NCI-H2171 treated with DMSO at 0.1 percent for 48 hours (cell line): ENCODE results near the gene VSNL1.

Experiments
- DNase-seq: peaks from one replicate; lab custom pipeline; 2025; lab: John Stamatoyannopoulos, UW

Gene VSNL1

DNA sequence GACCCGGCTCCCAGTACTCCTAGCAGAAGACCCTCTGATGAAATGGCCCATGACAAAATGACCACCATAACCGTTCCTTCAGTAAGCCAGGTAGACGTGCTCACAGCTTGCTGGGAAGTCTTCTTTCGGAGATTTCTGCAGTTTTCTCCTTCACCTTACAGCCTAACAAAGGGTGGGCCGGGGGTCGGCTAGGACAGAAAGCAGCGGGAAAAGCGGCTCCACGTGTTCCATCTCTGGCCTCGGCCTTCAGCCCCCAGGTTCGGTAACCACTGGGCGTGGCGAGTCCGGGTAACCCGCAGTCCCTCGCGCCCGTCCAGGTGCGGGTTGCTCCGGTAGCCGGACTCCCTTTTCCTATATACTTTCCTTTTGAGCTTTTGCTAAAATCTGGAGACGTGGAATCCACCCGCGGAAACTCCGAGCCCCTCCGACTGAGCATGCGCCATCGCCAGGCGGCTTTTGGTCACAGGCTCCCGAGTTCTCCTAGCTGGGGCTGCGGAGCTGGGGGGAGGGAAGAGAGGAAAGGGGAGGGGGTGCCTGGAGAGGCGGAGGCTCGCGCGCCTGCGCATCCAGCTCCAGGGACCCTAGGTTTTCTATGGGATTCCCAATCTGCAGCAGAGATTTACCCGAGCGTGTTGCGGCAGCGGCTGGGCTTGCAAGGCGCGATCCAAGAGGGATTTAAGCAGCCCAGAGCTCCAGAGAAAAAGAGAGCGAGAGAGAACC lies at the start of gene VSNL1:
Gene VSNL1, plus strand, starts transcription at position 604 of the 720 bp plus-strand sequence. CDS start 51,379 bp downstream, outside the sequence.
- DNase-seq, result peak; percentile 56

DNA sequence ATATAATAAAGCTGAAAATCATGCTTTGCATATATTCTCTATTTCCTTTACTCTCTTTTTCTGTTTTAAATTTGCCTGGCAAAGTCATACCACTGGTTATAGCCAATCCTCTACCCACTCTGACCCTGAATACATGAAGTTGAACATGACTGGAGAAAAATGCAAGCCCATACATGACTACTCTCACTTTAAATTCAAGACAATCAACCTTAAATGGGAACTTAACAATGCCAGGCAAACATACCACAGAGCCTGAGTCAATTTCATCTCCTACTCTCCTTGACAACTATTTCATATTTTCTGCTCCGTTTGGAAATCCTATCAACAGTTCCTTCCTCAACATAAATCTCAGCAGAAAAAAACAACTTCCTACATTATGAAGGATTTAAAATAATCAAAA lies 44.9 kb upstream of the VSNL1 start:
- DNase-seq, result no peak

DNA sequence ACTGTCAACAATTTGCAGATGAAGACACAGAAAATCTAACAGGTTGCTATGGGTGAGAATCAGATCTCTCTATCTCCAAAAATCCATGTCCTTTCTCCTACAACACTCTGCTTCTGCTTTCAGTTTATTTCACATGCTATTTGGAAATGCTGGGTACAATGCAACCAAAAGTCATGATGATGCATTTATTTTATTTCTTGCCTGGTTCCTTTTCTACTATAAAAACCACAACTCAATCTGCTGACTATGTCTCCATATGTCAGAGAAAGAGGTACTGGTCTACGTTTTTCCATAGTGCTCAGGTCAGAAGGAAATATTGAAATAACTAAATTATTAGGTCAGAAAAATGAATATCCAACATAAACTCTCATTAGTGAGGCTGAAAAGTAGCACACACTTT lies 42.8 kb upstream of the VSNL1 start:
- DNase-seq, result no peak

DNA sequence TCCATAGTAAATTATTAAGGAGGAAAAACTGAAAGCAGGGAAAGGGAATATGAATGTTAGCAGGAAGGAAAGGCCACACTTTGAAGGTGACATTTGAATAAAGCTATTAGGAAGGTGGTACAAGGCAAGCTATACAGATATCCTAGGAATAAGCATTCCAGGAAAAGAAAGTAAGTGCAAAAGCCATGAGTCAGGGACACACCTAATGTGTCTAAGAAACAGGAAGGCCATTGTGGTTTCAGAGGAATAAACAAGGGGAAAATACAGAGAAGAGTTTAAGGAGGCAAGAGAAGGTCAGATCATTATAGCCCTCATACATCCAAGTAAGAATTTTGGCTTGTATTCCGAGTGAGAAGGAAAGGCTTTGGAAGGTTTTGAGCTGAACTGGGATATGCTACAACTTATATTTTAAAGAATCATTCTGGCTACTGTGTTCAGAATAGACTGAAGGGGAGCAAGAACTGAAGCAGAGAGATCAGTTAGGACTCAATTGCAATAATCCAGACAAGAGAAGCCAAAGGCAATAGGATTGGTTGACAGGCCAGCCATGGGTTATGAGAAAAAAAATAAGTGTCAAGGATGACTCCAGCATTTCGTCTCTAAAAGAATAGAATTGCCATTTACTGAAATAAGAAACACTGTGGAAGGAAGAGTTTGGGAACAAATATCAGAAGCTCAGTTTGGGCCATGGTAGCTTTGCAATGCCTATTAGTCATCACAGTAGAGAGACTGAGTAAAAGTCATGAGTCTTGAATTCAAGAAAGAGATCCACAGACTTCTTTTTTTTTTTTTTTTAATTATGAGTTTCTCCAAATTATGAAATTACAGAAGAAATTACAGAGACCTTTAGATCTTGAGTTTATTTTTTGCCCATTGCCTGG lies 33.5 kb upstream of the VSNL1 start:
- DNase-seq, result no peak

DNA sequence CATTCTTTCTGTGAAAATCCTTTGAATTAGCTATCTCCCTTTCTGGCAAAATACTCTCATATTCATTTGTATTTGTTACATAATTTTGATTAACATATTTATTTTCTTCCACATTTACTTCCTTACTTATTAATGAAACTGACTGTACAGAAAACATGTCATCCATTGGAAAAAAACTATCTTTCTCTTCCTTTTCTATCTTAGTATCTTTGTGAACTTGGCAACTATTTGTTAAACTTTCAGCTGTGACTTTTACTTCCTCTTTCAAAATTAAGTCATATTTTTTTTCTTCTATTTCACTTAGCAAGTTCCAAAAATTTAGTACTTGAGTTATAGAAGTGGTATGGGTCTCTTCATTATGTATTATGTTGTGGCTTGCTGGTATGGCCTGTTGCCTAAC lies 24.8 kb upstream of the VSNL1 start:
- DNase-seq, result no peak

DNA sequence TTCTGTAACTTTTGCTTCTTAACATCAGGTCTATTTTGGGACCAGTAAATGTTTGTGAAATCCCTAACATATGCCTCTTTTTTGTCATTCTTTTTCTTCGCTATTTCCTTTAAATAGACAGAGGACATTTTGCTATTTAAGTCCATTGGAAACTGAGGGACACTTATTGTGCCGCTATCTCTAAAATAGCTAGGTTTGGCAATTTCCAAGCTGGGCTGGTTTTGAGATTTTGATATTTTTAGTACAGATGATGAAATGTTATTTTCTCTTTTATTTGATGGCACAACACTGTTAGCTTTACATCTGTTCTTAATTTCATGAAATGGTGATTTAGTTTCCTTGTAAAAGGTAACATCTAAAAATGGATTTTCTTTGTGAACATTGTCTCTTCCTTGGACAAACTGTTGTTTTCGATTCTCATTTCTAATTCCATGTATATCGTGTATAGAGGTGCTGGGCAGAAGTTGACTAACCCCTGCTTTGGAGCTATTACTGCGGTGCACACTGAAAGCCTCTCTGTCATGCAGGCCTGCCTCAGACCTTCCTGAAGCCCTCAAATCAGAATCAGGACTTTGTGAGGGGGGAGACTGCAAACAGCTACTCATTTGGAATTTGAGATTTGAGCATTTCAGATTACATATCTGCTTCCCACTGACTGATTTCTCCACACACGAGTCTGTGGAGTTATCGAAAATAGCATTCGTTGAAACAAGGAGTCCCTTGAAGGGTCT lies 22.9 kb upstream of the VSNL1 start:
- DNase-seq, result no peak

DNA sequence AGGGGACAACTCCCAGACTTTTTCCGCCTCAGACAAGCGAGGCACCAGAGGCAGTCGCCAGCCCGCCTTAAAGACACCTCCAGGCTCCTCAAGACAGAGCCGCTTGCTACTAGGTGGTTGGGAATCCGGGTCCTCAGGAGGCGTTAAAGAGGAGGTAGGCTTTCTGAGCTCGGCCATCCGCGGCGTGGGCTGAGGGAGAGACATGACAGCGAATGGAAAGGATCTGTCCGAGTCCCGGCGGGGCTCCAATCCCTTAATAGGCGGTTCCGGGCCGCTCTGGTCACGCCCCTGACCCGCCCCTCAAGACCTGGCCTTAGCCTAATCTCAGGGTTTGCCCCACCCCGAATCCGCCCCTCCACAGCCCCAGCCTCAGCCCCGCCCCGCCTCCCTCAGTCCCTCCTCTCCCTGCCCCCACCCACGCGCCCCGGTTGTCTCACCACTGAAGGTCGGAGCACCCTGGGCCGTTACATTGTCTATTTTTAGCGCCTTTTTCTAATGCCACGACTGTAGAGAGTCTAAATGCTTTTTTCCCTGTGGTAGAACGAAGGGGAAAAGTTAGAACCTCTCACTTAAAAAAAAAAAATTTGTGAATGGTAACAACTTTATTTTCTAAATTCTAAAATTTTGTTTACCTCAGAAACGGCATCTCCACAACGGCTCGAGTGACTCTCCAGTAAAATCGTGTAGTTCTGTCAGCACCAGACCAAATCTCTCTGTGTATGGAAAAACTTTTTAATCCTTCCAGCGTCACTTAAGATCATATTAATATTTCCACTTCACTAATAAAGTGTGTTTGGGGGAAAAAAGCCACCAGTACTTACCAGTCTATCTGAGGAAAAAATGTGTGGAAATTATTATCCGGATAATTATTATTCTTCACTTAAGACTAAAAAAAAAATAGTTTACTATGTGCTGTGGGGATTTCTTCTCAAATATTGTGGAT lies 22.0 kb upstream of the VSNL1 start, which contains the start of gene RAD51AP2:
Gene RAD51AP2, minus strand, starts transcription at position 229 of the 943 bp plus-strand sequence. Its CDS starts 25 bp downstream, at position 204.
- DNase-seq, result no peak

DNA sequence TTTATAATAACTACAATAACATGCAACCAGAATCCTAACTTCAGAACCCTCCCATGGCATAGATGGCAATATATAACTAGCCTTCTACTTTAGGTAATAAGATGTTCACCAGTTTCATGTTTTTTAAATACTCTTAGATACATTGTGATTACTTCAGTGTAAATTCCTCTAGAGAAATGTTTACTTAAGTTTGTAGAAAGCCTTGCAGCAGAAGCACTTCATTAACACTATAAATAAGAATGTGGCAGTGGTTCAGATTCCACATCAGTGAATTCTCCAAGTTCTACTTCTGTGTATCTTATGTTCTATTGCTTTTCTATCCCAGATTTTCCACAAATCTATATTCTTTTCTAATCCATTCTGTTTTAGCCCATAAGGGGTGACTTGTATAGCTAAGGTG lies 21.0 kb upstream of the VSNL1 start:
- DNase-seq, result no peak

DNA sequence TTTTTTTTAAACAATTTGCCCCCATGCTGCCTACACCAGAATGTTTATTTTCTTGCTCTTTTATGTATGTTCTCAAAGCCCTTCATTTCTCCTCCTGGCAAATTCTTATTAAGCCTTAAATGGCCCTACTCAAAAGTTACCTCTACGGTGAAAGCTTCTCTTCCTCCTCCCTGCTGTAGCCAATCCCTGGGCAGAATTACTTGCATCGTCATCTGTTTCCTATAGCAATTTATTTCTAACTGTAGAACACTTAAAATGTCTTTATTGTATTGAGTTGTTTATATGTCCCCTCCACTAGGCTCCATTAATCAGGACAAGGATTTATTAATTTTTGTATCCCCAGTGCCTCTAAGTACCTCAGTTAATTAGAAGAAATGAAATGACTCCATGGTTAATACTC lies 19.7 kb upstream of the VSNL1 start:
- no peak for DNase-seq

DNA sequence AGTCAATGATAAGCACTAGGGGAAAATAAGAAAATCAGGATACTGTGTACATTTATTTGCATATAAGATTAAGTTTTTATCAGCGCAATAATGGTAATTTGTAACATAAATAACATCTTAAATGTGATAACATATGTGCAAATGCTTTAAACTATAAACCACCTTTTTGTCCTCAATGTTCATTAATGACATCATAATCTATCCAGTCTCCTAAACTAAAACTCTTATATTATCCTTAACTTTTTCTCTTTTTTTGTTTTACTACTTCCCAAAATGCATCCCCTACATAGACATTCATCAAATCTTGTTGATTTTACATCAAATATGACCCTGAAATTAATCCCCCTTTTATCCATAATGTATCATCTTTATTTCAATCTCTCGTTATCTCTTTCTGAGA lies 18.9 kb upstream of the VSNL1 start:
- no peak for DNase-seq

DNA sequence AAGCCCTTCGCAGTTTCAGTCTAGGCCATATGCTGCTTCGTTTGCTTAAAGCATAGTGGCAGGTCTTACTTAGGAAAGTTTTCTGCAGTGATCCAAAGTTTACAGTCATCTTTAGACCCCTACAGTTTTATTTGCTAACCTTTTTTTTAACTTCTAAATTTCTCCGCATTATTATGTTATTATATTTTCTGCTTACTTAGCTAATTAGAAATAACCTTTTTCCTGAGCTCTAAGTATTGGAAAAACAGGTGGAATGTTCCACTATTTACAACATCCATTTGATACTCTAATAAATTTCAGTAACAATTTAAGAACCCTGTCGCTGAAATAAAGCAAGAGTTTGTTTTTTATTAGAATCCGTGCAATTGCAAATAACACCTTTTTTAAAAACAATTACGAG lies 18.2 kb upstream of the VSNL1 start:
- DNase-seq, result no peak

DNA sequence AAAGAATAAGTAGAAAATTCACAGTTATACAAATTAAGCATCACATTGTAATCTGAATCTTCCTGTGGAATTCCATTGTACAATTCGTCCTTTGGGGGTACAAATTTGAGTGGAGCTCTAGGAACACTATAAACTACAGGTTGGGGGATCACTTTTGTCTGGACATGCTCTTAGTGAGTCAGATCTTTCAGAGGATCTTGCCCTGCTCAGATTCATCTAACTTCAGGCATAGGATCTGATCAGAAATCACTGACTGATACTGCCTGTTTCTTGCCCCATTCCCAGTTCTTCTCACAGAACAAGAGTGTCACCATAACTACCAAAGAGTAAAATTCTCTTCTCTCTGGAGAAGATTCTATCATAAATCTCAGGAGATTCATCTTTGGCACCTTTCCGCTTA lies 10.7 kb upstream of the VSNL1 start:
- DNase-seq, result no peak

DNA sequence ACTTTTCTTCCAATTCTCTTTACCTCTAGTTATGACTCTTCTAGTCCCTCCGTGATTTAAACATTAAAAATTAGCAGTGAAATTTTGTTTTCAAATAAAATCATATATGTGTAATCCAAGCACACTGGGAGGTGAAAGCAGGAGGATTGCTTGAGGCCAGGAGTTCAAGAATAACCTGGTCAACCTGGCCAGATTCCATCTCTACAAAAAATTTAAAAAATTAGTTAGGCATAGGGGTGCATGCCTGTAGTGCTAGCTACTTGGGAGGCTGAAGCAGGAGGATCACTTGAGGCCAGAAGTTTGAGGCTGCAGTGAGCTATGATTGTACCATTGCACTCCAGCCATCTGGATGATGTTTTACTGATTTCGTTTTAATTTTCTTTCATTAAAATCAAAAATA lies 7.0 kb upstream of the VSNL1 start:
- no peak for DNase-seq

DNA sequence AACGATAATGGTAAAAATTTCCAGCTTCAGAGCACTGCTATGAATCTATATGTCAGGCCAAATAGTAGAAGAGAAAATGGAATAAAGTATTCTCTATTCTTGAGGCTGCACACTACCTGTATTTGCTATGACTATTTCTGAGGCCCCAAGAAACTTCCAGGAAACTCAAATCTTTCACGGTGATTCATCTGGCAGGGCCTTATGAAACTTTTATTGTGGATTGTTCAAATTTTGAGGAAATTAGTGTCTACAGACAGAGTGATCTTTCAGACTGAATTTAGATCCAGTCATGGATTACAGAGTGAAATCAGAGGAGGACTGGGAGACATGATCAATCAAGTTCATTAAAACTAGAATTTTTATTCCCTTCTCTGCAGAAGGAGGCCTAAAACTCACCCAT lies 4.1 kb upstream of the VSNL1 start:
- DNase-seq, result no peak

DNA sequence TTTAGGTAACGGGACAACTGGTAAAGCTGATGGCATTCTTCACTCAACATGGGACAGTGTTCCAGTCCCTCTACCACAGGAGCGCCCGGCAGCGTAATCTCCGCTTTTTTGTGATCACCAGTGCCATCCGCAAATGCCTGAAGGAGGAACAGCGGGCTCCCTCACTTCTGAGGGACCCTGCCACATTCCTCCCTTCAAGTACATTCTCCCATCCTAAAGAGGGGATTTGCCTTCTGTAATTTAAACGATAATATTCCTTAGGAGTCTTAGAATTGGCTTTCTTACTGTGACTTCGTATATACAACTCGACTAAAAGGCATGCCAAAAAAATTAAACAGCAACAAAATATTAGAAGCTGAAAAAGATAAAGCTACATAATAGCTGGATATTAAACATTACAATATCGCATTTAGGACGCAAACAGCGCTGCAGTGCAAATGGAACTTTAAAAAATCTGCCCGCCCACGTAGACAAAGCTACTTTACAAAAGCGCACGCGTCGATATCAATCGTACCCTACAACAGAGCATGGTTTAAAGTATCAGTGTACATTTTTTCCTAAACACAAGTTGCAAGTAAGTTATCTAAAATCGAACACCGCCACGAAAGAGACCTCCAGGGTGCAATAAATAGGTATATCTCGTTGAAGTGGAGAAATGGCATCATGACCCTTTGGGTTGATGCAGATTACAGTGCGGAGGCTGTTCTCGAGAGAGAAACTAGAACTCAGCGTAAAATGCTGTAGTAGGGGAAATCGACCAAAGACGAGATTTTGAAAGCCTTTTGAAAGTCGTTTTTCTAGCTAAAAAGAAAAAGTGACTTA lies 2.3 kb upstream of the VSNL1 start:
- DNase-seq, result no peak

DNA sequence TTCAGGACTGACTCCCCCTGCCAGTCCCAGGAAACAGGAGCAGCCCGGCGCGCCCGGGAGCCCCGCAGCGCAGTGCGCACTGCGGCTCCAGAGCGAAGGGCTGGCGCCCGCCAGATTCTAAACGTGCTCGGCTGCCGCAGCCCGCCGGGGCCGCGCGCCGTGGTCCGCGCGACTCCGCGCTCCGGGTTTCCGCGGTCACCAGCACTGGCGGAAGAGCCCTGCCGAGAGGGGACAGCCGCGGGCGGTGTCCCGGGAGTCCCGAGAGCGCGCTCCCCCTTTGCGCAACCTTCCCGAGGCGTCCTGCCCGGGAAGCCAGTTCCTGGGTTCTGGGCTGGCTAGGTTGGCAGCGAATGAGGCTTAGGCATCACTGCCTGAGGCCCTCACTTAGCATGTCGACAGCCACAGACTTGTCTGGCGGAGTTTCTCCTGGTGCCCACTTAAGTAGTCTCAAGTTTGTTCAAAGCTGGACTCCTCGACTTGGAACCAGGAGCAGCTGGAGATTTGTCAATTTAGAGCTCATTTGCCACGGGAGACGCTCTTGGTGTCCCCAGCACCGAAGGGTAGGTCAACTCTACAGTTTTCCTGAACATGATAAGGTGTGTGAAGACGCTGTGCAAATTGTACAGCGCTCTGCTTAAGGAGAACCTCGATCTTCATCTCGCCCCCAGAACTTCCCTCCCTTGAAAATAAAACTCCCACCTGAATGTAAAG lies 1.5 kb upstream of the VSNL1 start:
- peak; percentile 19 for DNase-seq

DNA sequence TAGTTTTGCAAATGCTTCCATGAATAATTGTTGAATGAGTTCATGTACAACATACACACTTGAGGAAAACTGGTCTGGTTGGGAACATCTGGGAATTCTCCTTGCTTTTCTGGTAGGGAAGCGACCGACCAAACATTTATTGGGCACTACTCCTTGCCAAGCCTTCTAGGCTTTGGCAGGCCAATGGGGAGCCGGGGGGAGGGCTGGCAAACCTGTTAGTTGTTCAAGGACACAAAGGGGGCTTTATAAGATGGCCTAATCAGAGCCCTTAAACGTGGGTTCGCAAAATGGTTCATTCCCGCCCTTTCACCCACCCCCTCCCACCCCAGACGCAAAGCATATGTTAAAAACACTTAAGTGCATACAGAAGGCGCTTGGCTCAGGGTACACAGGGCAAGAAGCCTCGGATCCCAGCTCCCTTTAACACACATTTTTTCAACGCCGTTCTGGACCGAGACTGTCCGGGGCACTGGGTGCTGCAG lies 844 bp upstream of the VSNL1 start:
- DNase-seq, result no peak

DNA sequence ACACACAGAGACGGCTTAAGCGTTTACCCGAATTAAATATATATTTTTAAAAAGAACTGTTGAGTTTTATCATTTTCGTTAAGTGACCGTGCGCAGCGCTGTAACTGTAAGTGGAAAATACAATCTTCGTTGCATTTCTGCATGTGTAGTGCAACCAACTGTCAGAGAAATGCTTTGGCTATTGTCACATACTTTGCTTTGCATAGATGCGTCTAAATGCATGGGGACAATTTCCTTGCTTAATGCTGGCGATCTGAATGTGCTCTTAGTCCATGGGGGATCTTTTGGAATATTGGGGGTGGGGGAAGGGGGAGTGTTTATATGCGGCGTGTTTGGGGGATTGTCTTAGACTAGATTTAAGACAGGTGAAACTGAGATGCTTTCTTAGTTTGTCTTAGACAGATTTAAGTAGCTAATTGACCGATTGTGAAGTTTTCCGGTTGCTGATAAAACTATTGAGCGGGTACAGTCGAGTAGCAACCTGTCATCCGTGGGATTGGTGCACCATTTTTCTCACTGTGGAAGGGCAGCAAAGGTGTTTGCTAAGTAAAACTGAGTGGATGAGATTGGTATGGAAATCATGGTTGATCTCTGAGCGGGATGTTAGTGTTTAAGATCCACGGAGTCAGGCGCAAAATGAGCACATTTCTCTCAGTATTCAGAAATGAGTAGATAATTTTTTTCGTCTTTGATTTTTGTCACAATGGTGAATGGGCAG lies 476 bp downstream of the VSNL1 start:
- DNase-seq, result no peak

DNA sequence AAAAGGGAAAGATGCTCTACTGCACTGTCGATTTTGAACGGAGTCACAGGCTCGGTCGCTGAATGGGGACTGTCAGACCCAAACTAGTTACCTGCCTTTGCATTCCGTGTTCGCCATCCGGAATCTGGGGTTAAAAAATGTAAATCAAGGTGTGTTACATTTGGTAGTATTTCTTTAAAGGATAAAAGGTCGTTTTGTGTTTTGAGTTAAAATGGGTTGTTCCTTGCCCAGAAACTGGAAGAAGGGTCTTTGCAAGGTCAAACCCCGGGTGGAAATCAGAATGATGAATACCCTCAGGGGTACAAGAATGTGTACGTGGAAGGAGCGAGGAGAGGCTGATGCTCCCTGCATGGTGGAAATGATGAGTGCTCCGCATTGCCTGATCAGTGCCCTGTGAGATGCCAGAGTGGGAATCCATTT lies 1.0 kb downstream of the VSNL1 start:
- DNase-seq, result no peak
